Stimulated activated CD8-positive, alpha-beta memory T cell treated with anti-CD3 and anti-CD28 coated beads, Interleukin-15, amount 100 ng/mL, for 4 hours (primary cell): ENCODE results near the gene SNAPC5.

Source experiments
- DNase-seq, 2 donors: peaks; one replicate each; pipeline ENCODE4 v3.0.0-alpha.2; 2020; ENCODE audit warnings: low read depth in 2 of 2

Gene SNAPC5

GRCh38 chr15:66459818-66460615 lies 37.5 kb downstream of the SNAPC5 start:
- DNase-seq: no peak

DNA sequence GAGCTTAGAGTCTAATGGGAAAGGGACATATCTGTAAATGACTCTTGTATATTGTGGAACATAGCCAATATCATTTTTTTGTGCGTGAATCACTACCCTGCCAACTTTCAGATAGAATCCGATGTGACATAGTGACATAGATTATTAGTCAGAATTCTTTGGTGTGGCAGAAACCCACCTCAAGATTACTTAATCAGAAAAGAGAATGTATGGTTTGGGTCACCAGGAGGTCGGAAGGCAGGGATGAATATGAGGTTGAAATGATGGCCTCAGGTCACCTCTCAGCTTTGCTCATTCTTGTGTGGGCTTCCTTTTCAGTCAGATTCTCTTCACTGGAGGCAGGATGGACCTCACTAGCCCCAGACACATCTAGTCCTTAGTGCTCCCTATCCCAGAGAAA lies 41.4 kb downstream of the SNAPC5 start:
- no peak for DNase-seq

- no peak for DNase-seq
These were observed 43.4 kb downstream of the SNAPC5 start for GRCh38 chr15:66454143-66454542.

- no peak for DNase-seq
These were observed 44.5 kb downstream of the SNAPC5 start for GRCh38 chr15:66452971-66453580.

GRCh38 chr15:66452420-66452819 lies 45.1 kb downstream of the SNAPC5 start:
- DNase-seq: no peak
